Smooth muscle cell (in vitro differentiated cells): Measurements from ENCODE around the gene RGS7. TPM values are rescaled to one million over a fixed set of nuclear protein-coding genes. Genes with fewer than 3 reads are reported as not detected.

Experiments used
- DNase-seq: peaks from one replicate; lab custom pipeline; 2025; ENCODE audit not compliant: unreplicated experiment; lab: John Stamatoyannopoulos, UW
- H2AFZ ChIP-seq: fragments of 200-600 bp; sonication (generic); 2 replicates; pipeline ENCODE4 v1.6.0; 2016; ENCODE audit warnings: antibody characterized with exemption, low read depth, mild to moderate bottlenecking
- H3F3A ChIP-seq: fragments of 200-600 bp; sonication (generic); 2 replicates; pipeline ENCODE4 v1.6.0; 2017; ENCODE audit warnings: antibody characterized with exemption, low read depth
- H3K27ac ChIP-seq: fragments of 200-600 bp; sonication (generic); 2 replicates; pipeline ENCODE4 v1.5.1; 2016; ENCODE audit warnings: low read depth, mild to moderate bottlenecking
- H3K27me3 ChIP-seq: fragments of 200-600 bp; sonication (generic); 2 replicates; pipeline ENCODE4 v1.6.1; 2016; ENCODE audit warnings: low read depth, mild to moderate bottlenecking
- H3K36me3 ChIP-seq: fragments of 200-600 bp; sonication (generic); 2 replicates; pipeline ENCODE4 v1.5.1; 2016; ENCODE audit warnings: low read depth
- H3K4me1 ChIP-seq: fragments of 200-600 bp; sonication (generic); 2 replicates; pipeline ENCODE4 v1.5.1; 2016; ENCODE audit warnings: low read depth
- H3K4me2 ChIP-seq: fragments of 200-600 bp; sonication (generic); 2 replicates; pipeline ENCODE4 v1.6.0; 2016; ENCODE audit warnings: mild to moderate bottlenecking
- H3K4me3 ChIP-seq: fragments of 200-600 bp; sonication (generic); 2 replicates; pipeline ENCODE4 v1.5.1; 2016; ENCODE audit warnings: mild to moderate bottlenecking
- H3K79me2 ChIP-seq: fragments of 200-600 bp; sonication (generic); 2 replicates; pipeline ENCODE4 v1.6.0; 2016; ENCODE audit warnings: low read depth, mild to moderate bottlenecking
- H3K9ac ChIP-seq: fragments of 200-600 bp; sonication (generic); 2 replicates; pipeline ENCODE4 v1.6.0; 2016; ENCODE audit warnings: low read depth
- H3K9me3 ChIP-seq: fragments of 200-600 bp; sonication (generic); replicated peaks from 2 replicates; pipeline ENCODE4 v1.5.1; 2016; ENCODE audit warnings: low read depth
- H4K20me1 ChIP-seq: fragments of 200-600 bp; sonication (generic); 2 replicates; pipeline ENCODE4 v1.6.0; 2016; ENCODE audit warnings: low read depth
- CTCF ChIP-seq: fragments of 200-600 bp; sonication (generic); IDR thresholded peaks from 2 replicates; pipeline ENCODE4 v1.5.1; 2017; ENCODE audit warnings: borderline replicate concordance, mild to moderate bottlenecking, antibody characterized with exemption; ENCODE audit not compliant: insufficient read depth, poor library complexity, severe bottlenecking
- WGBS: methylation state at CpG from one replicate; pipeline ENCODE4 v1.1.7; 2016; ENCODE audit warnings: low lambda C conversion rate; 5-methylcytosine and 5-hydroxymethylcytosine counted together
- polyA plus RNA-seq: library from polyadenylated mRNA; unstranded; fragments of >200 nt; fragmentation: Nextera tagmentation; extraction: Ambion mirVana; gene quantifications from 2 replicates; pipeline ENCODE4 v1.2.1, GENCODE V29; 2016
- total RNA-seq: library from RNA; depleted of rRNA; stranded (reverse); fragments of >200 nt; gene quantifications from 2 replicates; pipeline ENCODE4 v1.2.3, GENCODE V29; 2014

Gene RGS7
- total and polyA plus RNA-seq, 2 experiments from 2014 or later = 0.16 TPM; not detected in 1

GRCh38 chr1:240876071-240876470, 480.9 kb downstream of the RGS7 start:
- H3K4me1 ChIP-seq = no peaks in the 10 kb centered on the region
- H3K36me3 ChIP-seq = no peaks in the 10 kb centered on the region
- 92% methylated on average over 4 of the region's 4 CpGs for WGBS
- no peak overlapping the region for H3K4me2 ChIP-seq
- H2AFZ ChIP-seq = no peak overlapping the region
- H3K27me3 ChIP-seq = no peaks in the 10 kb centered on the region
- no peaks in the 10 kb centered on the region for H3F3A ChIP-seq
- H3K9me3 ChIP-seq = no peaks in the 10 kb centered on the region
- H3K27ac ChIP-seq = no peak overlapping the region
- TF ChIP-seq CTCF = no peak
- H3K79me2 ChIP-seq = no peaks in the 10 kb centered on the region
- no peak overlapping the region for H3K4me3 ChIP-seq
- DNase-seq = no peak
- H3K9ac ChIP-seq = no peak overlapping the region
- H4K20me1 ChIP-seq = no peaks in the 10 kb centered on the region

- H4K20me1 ChIP-seq = no peaks in the 10 kb centered on the region
- no peaks in the 10 kb centered on the region for H3K9me3 ChIP-seq
- DNase-seq = no peak
Measured at GRCh38 chr1:240869071-240869470, 487.9 kb downstream of the RGS7 start.

GRCh38 chr1:240866724-240867123, 490.3 kb downstream of the RGS7 start:
- H3K9ac ChIP-seq = no peak overlapping the region
- 85% methylated on average over 2 of the region's 2 CpGs for WGBS
- no peaks in the 10 kb centered on the region for H3K79me2 ChIP-seq

More at GRCh38 chr1:240869071-240869470, 487.9 kb downstream of the RGS7 start:
- Histone ChIP-seq H3K79me2 (no peaks in the 10 kb centered on the region), H3K9ac (no peak overlapping the region), H3K36me3 (no peaks in the 10 kb centered on the region), H2AFZ (no peak overlapping the region), H3K27ac (no peak overlapping the region), H3K27me3 (no peaks in the 10 kb centered on the region), H3K4me2 (no peak overlapping the region), H3K4me3 (no peak overlapping the region), H3F3A (no peaks in the 10 kb centered on the region), H3K4me1 (no peaks in the 10 kb centered on the region)
- 93% methylated on average over 3 of the region's 3 CpGs for WGBS
- no peak for TF ChIP-seq CTCF

More at GRCh38 chr1:240866724-240867123, 490.3 kb downstream of the RGS7 start:
- Histone ChIP-seq H4K20me1 (no peaks in the 10 kb centered on the region), H3K27me3 (no peaks in the 10 kb centered on the region), H3K4me3 (no peak overlapping the region), H3K9me3 (no peaks in the 10 kb centered on the region), H3F3A (no peaks in the 10 kb centered on the region), H2AFZ (no peak overlapping the region), H3K36me3 (no peaks in the 10 kb centered on the region), H3K27ac (no peak overlapping the region), H3K4me2 (no peak overlapping the region), H3K4me1 (no peaks in the 10 kb centered on the region)
- TF ChIP-seq CTCF = no peak
- DNase-seq = no peak
